Osteoblast (primary cell): Measurements from ENCODE around the gene MICB. TPM values are rescaled to one million over a fixed set of nuclear protein-coding genes. Genes with fewer than 3 reads are reported as not detected.
"Not testable (repeated sequence)": the region's sequence is repeated elsewhere in the genome, so short reads cannot be mapped to it uniquely, and the experiment has no call there.

Experiments
- DNase-seq: peaks from one replicate; pipeline ENCODE4 v3.0.0; 2011; ENCODE audit warnings: low spot score, mixed read lengths; ENCODE audit not compliant: insufficient read length; ENCODE audit errors: missing footprints
- H2AFZ ChIP-seq: 2 replicates; pipeline ENCODE4 v1.6.0; 2011; ENCODE audit warnings: mild to moderate bottlenecking, low read length
- H3K27ac ChIP-seq: 2 replicates; pipeline ENCODE4 v1.5.1; 2011; ENCODE audit warnings: mild to moderate bottlenecking, low read depth, low read length, moderate library complexity
- H3K27me3 ChIP-seq: 2 replicates; pipeline ENCODE4 v1.6.0; 2012; ENCODE audit warnings: mild to moderate bottlenecking, control low read depth, inconsistent platforms, low read length, moderate library complexity; ENCODE audit not compliant: insufficient read depth
- H3K36me3 ChIP-seq: 2 replicates; pipeline ENCODE4 v1.5.1; 2011; ENCODE audit warnings: mild to moderate bottlenecking, low read length, control low read depth, moderate library complexity; ENCODE audit not compliant: insufficient read depth
- H3K4me1 ChIP-seq: 2 replicates; pipeline ENCODE4 v1.5.1; 2011; ENCODE audit warnings: mild to moderate bottlenecking, low read length, control low read depth, moderate library complexity; ENCODE audit not compliant: insufficient read depth
- H3K4me2 ChIP-seq: 2 replicates; pipeline ENCODE4 v1.6.0; 2011; ENCODE audit warnings: mild to moderate bottlenecking, low read length; ENCODE audit not compliant: insufficient read depth
- H3K4me3 ChIP-seq: fragments of 200-600 bp; sonication (generic); 3 replicates; pipeline ENCODE4 v1.5.1; 2012; ENCODE audit warnings: mild to moderate bottlenecking, low read length, inconsistent platforms; ENCODE audit not compliant: insufficient read depth
- H3K79me2 ChIP-seq: 2 replicates; pipeline ENCODE4 v1.6.0; 2012; ENCODE audit warnings: mild to moderate bottlenecking, low read length, control low read depth, inconsistent platforms; ENCODE audit not compliant: insufficient read depth
- H3K9me3 ChIP-seq: 2 replicates; pipeline ENCODE4 v1.5.1; 2011; ENCODE audit warnings: low read depth, low read length, control low read depth
- H4K20me1 ChIP-seq: 2 replicates; pipeline ENCODE4 v1.6.0; 2012; ENCODE audit warnings: mild to moderate bottlenecking, low read length, control low read depth; ENCODE audit not compliant: insufficient read depth
- CTCF ChIP-seq: IDR thresholded peaks from 2 replicates; pipeline ENCODE4 v1.5.1; 2011; ENCODE audit warnings: mild to moderate bottlenecking, low read depth, low read length, moderate library complexity; ENCODE audit errors: extremely low read depth
- total RNA-seq: library from RNA; depleted of rRNA; stranded (reverse); fragments of >200 nt; gene quantifications from 2 replicates; pipeline ENCODE4 v1.2.3, GENCODE V29; 2012

The MICB gene
- total RNA-seq, 1 donor: 14.1 TPM

GRCh38 chr6:31547727-31548543 is 50.0 kb downstream of the MICB start:
- Histone ChIP-seq H3K4me2 (peak overlapping the region; percentile 95), H2AFZ (peak overlapping the region; percentile 66), H3K79me2 (peaks cover 28% of the 10 kb centered on the region)

GRCh38 chr6:31548544-31548873 is 50.6 kb downstream of the MICB start:
- Histone ChIP-seq H3K36me3 (peaks cover 20% of the 10 kb centered on the region), H4K20me1 (no peaks in the 10 kb centered on the region), H2AFZ (no peak overlapping the region), H3K27me3 (no peaks in the 10 kb centered on the region), H3K79me2 (peaks cover 25% of the 10 kb centered on the region), H3K4me3 (peak overlapping the region; percentile 75), H3K4me2 (peak overlapping the region; percentile 95), H3K4me1 (peaks cover 20% of the 10 kb centered on the region), H3K9me3 (no peaks in the 10 kb centered on the region), H3K27ac (peak overlapping the region; percentile 87)
- TF ChIP-seq CTCF: no peak
- no peak for DNase-seq

More at GRCh38 chr6:31547727-31548543, 50.0 kb downstream of the MICB start:
- DNase-seq: peak; percentile 35
- H3K4me3 ChIP-seq: peak overlapping the region; percentile 75
- peaks cover 20% of the 10 kb centered on the region for H3K36me3 ChIP-seq
- H3K9me3 ChIP-seq: no peaks in the 10 kb centered on the region
- H3K27ac ChIP-seq: peak overlapping the region; percentile 87
- H3K4me1 ChIP-seq: peaks cover 20% of the 10 kb centered on the region
- no peaks in the 10 kb centered on the region for H3K27me3 ChIP-seq
- no peaks in the 10 kb centered on the region for H4K20me1 ChIP-seq
- no peak for TF ChIP-seq CTCF

- peak; percentile 84 for DNase-seq
- not testable (repeated sequence) for H3K27ac ChIP-seq, H2AFZ ChIP-seq, H3K4me3 ChIP-seq, H4K20me1 ChIP-seq, H3K9me3 ChIP-seq, H3K27me3 ChIP-seq, H3K4me2 ChIP-seq
- Histone ChIP-seq H3K36me3 (peaks cover 24% of the 10 kb centered on the region), H3K79me2 (peaks cover 29% of the 10 kb centered on the region), H3K4me1 (peaks cover 19% of the 10 kb centered on the region)
- TF ChIP-seq CTCF: peak; percentile 48
Measured at GRCh38 chr6:31551371-31551770, 53.4 kb downstream of the MICB start.

- H3K36me3 ChIP-seq: peaks cover 12% of the 10 kb centered on the region
- DNase-seq: no peak
- peaks cover 25% of the 10 kb centered on the region for H3K4me1 ChIP-seq
- no peaks in the 10 kb centered on the region for H4K20me1 ChIP-seq
- H3K27ac ChIP-seq: no peak overlapping the region
- H3K79me2 ChIP-seq: peaks cover 6% of the 10 kb centered on the region
- no peaks in the 10 kb centered on the region for H3K27me3 ChIP-seq
- no peak for TF ChIP-seq CTCF
- H2AFZ ChIP-seq: no peak overlapping the region
- no peak overlapping the region for H3K4me3 ChIP-seq
- H3K9me3 ChIP-seq: no peaks in the 10 kb centered on the region
- H3K4me2 ChIP-seq: no peak overlapping the region
Measured at GRCh38 chr6:31556307-31556706, 58.4 kb downstream of the MICB start.
